ENCODE data around the gene IQUB.
"Not testable (repeated sequence)": the region's sequence is repeated elsewhere in the genome, so short reads cannot be mapped to it uniquely, and the experiment has no call there.

The IQUB gene

DNA sequence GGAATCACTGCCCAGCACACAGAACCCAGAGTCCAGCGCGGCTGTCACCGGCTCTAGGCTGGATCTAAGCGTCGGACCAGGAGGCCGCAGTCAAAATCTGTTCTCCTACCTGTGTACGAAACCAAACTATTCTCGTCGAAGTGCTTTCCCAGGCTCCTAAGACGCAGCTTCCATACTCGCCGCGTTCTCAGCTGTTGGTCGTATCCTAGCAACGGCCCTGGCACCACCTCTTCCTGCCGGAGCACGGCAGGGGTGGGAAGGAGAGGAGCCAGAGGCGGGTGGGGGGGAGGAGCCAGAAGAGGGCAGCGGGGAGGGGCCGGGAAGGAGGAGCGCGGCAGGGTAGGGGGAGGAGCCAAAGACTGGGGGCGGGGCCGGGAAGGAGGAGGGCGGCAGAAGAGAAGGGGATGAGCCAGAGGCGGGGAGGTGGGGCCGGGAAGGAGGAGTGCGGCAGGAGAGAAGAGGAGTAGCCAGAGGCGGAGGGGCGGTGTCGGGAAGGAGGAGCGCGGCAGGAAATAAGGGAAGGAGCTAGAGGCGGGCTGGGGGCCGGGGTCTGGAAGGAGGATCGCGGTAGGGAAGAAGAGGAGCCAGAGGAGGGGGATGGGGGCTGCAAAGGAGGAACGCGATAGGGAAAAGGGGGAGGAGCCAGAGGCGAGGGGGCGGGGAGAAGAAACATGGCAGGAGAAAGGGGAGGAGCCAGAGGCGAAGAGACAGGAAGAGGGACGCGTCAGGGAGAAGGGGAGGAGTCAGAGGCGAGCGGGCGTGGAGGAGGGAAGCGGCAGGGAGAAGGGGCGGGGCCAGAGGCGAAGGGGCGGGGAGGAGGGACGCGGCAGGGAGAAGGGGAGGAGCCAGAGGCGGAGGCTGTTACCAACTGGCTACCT lies at the start of gene IQUB:
IQUB (minus strand) TSS at position 213 of the 878 bp plus-strand sequence. CDS start 22,255 bp downstream, outside the sequence.
- peak; percentile 99 for DNase-seq

- DNase-seq = no peak
These were observed 49.4 kb upstream of the IQUB start for GRCh38 chr7:123583821-123584220.

DNA sequence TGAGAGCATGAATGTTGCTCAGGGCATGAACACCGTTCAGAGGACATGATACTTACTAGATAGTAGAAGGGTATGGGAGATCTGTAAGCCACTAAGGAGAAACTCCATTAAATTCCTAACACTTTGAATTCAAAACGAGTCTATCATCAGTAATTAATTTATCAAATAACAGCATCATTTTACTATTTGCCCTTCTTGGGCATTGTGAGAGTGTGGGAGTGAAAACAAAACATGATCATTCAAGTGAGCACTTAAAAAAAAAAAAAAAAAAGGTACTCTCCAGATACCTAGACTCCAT lies 46.7 kb upstream of the IQUB start:
- no peak for DNase-seq

- DNase-seq = peak; percentile 62
These were observed 46.2 kb upstream of the IQUB start for GRCh38 chr7:123580406-123581161.

- no peak for DNase-seq
These were observed 45.0 kb upstream of the IQUB start for GRCh38 chr7:123579416-123579815.

DNA sequence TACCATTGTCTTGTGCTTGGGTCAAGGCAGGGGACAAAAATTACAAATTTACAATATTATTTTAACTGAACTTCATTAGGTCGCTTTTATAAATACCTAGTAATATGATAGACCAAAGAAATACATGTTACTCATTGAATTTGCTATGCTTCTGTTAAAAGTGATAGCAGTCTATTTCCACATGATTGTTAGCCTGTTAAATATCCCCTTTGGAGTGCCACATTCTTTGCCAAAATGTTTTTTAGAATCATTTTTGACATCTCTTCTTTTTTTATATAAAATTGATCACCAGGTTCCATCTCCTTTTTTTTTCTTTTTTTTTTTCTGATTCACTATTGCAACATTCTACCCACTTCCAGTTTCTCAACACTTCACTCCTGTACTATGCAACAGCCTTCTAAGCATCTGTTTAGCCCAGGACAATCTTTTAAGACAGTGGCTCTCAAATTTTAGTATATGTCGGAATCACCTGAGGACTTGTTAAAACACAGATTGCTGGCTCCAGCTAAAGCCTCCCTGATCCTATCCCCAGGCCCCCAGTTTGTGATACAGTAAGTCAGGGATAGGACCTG lies 39.6 kb upstream of the IQUB start:
- DNase-seq = no peak

GRCh38 chr7:123573341-123573740 lies 38.9 kb upstream of the IQUB start:
- no peak for DNase-seq

- no peak for DNase-seq
These were observed 37.3 kb upstream of the IQUB start for GRCh38 chr7:123571684-123572083.

DNA sequence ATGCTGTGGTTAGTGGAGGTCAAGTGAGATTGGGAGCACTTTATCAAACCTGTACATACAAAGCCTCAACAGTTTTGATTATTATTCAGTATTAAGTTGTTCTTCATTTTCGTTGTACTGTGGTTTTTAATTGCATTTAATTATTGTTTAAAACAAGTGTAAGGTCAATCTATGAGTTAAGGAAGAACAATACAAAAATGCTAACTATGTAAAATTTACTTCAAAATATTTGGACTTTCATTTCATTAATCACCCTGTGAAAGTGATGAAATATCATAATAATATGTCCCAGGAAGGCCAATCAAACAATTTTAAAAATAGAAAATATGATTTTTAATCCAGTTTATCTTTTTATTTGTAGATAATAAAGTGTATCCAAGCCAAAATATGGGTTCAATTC lies 36.8 kb upstream of the IQUB start:
- DNase-seq = no peak

DNA sequence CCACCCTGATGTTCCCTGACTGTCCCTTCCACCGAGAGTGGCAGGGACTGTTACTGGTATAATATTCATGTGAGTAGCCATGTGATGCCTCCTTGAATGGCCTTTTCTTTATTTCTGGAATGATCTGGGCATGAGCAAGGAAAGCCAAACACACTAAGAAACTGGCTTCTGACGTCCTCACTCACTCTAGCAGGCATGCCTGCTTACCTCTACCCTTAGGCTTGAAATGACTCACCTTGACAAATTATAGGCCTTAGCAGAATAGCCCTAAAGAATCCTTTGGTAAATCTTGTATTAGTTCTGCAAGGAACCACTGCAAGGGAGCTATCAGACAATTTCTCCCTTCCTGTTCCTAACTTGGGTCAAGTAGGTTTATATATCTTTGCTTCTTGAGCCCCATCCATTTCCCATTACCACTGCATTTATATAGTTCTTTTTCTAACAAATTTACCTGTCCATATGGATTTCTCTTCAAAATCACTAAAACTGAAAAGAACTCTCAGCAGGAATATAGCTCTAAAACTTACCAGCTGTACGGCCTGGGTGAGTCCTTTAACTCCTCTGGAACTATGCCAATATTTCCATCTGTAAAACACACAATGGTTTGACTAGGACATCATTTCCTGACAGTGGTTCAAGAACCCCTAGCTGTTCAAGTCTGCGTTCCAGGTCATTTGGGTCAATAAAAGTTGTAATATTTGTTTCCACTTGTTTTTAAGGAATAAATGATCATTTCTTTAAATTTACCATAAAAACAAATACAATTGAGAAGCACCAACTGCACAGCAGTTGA lies 36.2 kb upstream of the IQUB start:
- DNase-seq = peak; percentile 8

GRCh38 chr7:123569352-123570010 lies 35.1 kb upstream of the IQUB start:
- DNase-seq = no peak

- no peak for DNase-seq
These were observed 27.7 kb upstream of the IQUB start for GRCh38 chr7:123562121-123562520.

DNA sequence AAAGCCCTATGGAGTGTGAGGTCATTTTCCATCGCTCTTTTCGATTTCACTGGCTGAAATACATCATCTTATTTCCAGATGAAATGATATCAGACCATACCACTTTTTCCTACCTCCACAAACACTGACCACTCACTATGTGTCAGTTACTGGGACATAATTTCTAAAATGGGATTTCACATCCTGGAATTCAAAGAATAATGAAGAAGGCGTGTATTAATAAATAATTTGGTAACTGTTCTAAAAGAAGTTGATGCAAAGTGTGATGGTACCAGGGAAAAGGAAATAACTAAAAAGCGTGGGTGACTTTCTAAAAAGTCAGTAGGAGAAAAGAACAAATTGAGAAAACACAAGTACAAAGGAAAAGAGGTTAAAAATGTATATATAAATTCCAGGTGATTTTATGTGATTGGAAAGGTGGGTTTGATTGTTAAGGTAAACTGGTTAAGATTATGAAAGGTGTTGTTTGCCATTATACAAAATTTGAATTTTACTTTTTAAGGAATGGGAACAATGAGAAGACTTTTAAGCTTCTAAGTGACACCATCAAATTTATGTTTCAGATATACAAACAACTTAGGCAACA lies 24.0 kb upstream of the IQUB start:
- no peak for DNase-seq

DNA sequence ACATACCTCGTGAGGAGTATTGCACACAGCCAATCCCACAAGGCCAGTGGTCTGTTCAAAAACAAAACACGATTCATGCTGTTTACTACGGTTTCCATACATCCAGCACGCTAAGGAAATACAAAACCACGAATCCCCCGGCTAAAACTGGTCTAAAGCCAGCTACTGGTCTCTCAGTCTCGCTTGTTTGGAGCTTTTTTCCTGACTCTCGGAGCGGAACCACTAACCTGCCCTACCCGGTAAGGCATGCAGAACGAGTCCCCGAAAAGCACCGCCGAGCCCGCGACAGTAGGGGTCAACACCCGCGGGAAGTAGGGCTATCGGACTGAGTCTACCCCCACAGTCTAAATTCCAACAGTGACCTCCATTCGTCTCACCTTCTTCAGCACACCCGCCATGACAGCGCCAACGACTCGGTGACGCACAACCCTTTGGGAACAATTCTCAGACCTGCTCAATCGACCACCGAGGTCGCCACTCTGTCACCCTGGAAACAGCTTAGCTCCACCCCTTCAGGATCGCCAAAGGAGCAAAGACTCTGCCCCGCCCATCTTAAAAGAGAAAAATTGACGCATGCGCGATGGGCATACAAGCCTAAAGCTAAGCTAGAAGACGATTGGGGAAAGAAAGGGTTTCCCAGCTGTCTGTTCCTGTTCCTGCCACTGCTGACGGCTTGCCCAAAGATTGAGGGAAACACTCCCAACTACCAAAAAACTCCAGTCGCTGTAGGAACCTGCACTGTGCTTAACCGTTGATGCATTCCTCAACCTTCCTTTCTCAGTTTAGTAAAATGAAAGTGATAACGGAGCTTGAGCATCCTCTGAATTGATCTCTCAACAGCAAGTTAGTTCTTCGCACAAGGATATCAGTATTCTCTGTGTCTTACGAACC lies 23.2 kb upstream of the IQUB start, which contains the start of gene NDUFA5:
NDUFA5 (minus strand) TSS at position 421 of the 891 bp plus-strand sequence; CDS start at position 398, 23 bp downstream.
- peak; percentile 98 for DNase-seq

DNA sequence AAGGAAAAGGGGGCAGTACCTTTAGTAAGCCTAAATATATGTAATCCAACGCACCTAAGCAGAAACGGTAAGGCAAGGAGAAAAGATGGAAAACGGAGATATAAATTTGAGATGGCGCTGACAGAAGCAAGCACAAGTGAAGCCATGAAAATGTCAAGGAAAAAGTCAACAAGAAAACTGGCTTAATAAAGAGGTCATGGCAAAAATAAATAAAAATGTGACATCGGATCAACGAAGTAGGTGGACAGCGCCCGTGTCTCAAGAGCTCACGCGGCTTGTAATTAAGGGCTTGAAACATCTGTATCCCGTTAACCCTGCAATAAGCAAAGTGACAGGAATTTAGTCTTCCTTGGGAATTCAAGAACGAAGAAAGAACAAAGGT lies 22.6 kb upstream of the IQUB start:
- no peak for DNase-seq

DNA sequence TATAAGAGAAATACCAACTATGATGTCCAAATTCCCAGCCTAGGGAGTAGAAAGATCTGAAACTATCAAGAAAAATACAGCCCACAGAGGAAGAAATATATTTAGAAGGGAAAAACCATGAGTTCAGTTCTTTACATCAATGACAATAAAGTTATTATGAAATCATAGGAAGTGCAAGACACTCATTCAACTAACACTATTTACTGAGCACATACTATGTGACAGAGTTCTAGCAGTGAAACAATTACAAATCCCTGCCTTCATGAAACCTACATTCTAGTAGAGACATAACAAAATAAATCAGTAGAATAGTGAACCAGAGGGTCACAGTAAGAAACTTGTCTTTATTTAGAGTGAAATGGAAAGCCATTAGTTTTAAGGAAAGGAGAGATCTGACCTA lies 21.1 kb upstream of the IQUB start:
- DNase-seq = no peak

DNA sequence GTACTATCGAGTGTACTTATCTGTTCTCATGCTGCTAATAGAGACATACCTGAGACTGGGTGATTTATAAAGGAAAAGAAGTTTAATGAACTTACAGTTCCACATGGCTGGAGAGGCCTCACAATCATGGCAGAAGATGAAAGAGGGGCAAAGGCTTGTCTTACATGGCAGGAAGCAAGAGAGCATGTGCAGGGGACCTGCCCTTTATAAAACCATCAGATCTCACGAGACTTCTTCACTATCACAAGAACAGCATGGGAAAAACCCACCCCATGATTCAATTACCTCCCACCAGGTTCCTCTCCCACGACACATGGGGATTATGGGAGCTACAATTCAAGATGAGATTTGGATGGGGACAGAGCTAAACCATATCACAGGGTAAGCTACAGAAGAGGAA lies 18.8 kb upstream of the IQUB start:
- no peak for DNase-seq

GRCh38 chr7:123552641-123553040 lies 18.2 kb upstream of the IQUB start:
- no peak for DNase-seq

DNA sequence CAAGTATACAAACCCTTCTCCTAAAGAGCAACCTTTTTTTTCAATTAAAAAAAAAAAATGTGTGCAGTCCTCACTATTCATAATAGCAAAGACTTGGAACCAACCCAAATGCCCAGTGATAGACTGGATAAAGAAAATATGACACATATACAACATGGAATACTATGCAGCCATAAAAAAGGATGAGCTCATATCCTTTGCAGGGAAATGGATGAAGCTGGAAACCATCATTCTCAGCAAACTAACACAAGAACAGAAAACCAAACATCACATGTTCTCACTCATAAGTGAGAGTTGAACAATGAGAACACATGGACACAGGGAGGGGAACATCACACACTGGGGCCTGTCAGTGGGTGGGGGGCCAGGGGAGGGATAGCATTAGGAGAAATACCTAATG lies 17.7 kb upstream of the IQUB start:
- not testable (repeated sequence) for DNase-seq

GRCh38 chr7:123548406-123548805 lies 14.0 kb upstream of the IQUB start:
- no peak for DNase-seq

DNA sequence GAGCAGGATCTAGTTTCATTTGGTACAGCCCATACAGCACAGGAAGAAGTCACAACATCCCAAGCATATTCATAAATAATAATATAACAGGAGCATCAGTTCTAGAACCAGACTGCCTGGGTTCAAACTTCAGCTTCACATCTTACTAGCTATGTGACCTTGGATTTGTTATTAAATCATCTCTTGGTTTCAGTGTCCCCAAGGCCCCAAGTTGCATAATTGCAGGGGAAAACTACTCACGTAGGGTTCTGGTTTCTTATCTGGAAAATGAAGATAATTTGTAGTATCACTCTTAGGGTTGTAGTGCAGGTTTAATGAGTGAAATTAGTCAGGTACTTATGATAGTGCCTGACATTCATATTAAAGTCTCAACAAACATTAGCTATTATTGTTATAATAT lies 5.5 kb upstream of the IQUB start:
- DNase-seq = no peak
